ENCODE results near the gene RPGRIP1. TPM values are rescaled to one million over a fixed set of nuclear protein-coding genes. Genes with fewer than 3 reads are reported as not detected.

RPGRIP1 gene
- total RNA-seq, 1 donor from 2014 or later: 0.47 TPM

DNA sequence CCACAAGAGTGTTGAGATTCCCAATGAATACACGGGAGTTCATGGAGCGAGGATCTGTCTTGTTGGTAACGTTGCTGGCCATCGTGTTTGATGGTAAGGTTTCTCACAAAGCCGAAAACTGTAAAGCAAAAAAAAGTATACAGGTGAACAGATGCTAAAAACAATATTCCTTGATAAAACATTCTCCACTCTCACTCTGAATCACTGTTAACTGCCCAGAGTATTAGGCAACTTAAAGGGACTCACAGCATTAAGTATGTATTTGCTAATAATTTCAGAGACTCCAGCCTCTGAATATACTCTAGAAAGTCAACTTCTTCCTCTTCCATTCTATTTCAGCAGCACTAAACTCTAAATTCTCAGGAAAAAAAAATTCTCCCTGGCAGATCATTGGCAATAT, 45.8 kb upstream of the RPGRIP1 start:
- Mint-ChIP-seq H3K27me3 (ENCODE audit: insufficient read depth, low read depth) (no peaks in the 10 kb centered on the region), H3K27ac (no peak overlapping the region), H3K4me1 (no peaks in the 10 kb centered on the region), H3K36me3 (peaks cover 53% of the 10 kb centered on the region), H3K9me3 (no peaks in the 10 kb centered on the region), H3K4me3 (no peak overlapping the region)
- Histone ChIP-seq H3K27ac (peak overlapping the region; percentile 19), H3K4me1 (peaks cover 24% of the 10 kb centered on the region), H3F3A (ENCODE audit: low read depth) (peaks cover 95% of the 10 kb centered on the region), H4K20me1 (ENCODE audit: low read depth) (peaks cover 100% of the 10 kb centered on the region), H3K79me2 (ENCODE audit: low read depth) (peaks cover 100% of the 10 kb centered on the region), H3K9ac (no peak overlapping the region), H2AFZ (replicated peaks) (no peak overlapping the region), H3K27me3 (no peaks in the 10 kb centered on the region), H3K9me3 (ENCODE audit: low read depth) (no peaks in the 10 kb centered on the region), H3K4me3 (no peak overlapping the region), H3K4me2 (no peak overlapping the region), H3K36me3 (peaks cover 69% of the 10 kb centered on the region)
- no peak for TF ChIP-seq EZH2 (IDR thresholded peaks at IDR 0.05)
- TF ChIP-seq EZH2phosphoT487 (IDR thresholded peaks at IDR 0.05): no peak
- TF ChIP-seq, protein P1, sequence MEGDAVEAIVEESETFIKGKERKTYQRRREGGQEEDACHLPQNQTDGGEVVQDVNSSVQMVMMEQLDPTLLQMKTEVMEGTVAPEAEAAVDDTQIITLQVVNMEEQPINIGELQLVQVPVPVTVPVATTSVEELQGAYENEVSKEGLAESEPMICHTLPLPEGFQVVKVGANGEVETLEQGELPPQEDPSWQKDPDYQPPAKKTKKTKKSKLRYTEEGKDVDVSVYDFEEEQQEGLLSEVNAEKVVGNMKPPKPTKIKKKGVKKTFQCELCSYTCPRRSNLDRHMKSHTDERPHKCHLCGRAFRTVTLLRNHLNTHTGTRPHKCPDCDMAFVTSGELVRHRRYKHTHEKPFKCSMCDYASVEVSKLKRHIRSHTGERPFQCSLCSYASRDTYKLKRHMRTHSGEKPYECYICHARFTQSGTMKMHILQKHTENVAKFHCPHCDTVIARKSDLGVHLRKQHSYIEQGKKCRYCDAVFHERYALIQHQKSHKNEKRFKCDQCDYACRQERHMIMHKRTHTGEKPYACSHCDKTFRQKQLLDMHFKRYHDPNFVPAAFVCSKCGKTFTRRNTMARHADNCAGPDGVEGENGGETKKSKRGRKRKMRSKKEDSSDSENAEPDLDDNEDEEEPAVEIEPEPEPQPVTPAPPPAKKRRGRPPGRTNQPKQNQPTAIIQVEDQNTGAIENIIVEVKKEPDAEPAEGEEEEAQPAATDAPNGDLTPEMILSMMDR (IDR thresholded peaks at IDR 0.05): no peak
- DNase-seq (ENCODE audit: low spot score): no peak

DNA sequence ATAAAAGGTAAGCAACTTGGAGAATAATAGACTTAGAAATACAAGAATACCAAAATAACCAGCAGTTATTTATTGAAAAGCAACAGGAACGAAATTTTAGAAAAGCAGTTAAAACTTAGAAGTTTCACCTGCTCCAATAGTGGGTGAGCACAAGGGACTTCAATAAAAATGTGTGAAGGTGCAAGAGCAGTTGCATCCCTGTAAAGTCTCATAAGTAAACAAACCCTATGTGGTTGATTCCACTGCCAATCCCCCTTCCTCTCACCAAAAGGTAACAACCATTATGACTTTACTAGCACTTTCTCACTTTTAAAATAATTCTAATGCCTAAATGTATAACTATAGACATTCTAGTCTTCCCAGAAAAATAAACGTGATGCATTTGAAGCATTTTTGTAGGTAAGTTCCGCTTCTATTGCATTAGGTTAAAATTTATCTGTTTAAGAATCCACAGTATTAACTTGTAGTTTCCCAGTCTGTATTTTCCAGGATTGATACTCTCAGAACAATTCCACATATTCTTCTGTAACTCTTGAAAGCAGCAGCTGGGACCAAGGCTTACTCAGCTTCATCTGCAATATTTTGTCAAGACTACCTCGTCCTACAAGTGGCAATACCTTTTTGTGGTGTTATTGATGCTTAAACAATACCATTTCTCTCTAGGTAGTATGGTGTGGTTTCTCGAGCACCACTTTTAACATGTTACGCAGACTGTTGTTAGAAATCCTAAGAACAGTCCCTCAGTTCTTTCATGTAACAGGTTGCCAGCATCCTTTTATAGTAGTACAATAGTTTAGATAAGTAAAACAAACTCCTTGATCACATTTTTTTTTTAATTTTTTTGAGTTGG, 42.7 kb upstream of the RPGRIP1 start:
- TF ChIP-seq, protein P1 (IDR thresholded peaks at IDR 0.05): no peak
- no peak for TF ChIP-seq EZH2 (IDR thresholded peaks at IDR 0.05)
- TF ChIP-seq EZH2phosphoT487 (IDR thresholded peaks at IDR 0.05): no peak
- Mint-ChIP-seq H3K27me3 (ENCODE audit: insufficient read depth, low read depth) (no peaks in the 10 kb centered on the region), H3K9me3 (no peaks in the 10 kb centered on the region), H3K4me3 (no peak overlapping the region), H3K27ac (no peak overlapping the region), H3K4me1 (peaks cover 2% of the 10 kb centered on the region), H3K36me3 (peaks cover 28% of the 10 kb centered on the region)
- no peak overlapping the region for H2AFZ ChIP-seq (replicated peaks)
- H3K9ac ChIP-seq: no peak overlapping the region
- DNase-seq (ENCODE audit: low spot score): no peak
- H3K4me2 ChIP-seq: no peak overlapping the region
- H4K20me1 ChIP-seq (ENCODE audit: low read depth): peaks cover 100% of the 10 kb centered on the region
- no peak overlapping the region for H3K4me3 ChIP-seq
- no peaks in the 10 kb centered on the region for H3K9me3 ChIP-seq (ENCODE audit: low read depth)
- peaks cover 100% of the 10 kb centered on the region for H3K79me2 ChIP-seq (ENCODE audit: low read depth)
- peaks cover 28% of the 10 kb centered on the region for H3K4me1 ChIP-seq
- H3K27me3 ChIP-seq: no peaks in the 10 kb centered on the region
- H3F3A ChIP-seq (ENCODE audit: low read depth): peaks cover 94% of the 10 kb centered on the region
- H3K27ac ChIP-seq: peak overlapping the region; percentile 34
- H3K36me3 ChIP-seq: peaks cover 44% of the 10 kb centered on the region

DNA sequence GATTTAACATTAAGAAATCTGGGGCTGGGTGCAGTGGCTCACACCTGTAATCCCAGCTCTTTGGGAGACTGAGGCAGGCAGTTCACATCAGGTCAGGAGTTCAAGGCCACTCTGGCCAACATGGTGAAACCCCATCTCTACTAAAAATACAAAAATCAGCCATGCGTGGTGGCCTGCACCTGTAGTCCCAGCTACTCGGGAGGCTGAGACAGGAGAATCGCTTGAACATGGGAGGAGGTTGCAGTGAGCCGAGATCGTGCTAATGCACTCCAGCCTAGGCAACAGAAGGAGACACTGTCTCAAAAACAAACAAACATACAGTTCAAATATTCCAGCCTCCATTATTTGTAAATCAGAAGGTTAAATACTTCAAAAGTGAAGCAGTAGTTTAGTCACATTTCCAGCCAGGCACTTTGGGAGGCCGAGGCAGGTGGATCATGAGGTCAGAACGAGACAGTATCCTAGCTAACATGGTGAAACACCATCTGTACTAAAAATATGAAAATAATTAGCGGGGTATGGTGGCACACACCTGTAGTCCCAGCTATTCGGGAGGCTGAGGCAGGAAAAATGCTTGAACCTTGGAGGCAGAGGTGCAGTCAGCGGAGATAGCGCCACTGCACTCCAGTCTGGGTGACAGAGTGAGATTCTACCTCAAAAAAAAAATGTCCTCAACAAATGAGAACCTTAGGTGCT, 40.9 kb upstream of the RPGRIP1 start:
- H3K9me3 ChIP-seq (ENCODE audit: low read depth): no peaks in the 10 kb centered on the region
- H4K20me1 ChIP-seq (ENCODE audit: low read depth): peaks cover 100% of the 10 kb centered on the region
- peaks cover 28% of the 10 kb centered on the region for H3K36me3 ChIP-seq
- Mint-ChIP-seq H3K4me3 (no peak overlapping the region), H3K36me3 (peaks cover 26% of the 10 kb centered on the region), H3K9me3 (no peaks in the 10 kb centered on the region), H3K27me3 (ENCODE audit: insufficient read depth, low read depth) (no peaks in the 10 kb centered on the region), H3K27ac (no peak overlapping the region), H3K4me1 (peaks cover 5% of the 10 kb centered on the region)
- H2AFZ ChIP-seq (replicated peaks): no peak overlapping the region
- no peak overlapping the region for H3K9ac ChIP-seq
- peaks cover 28% of the 10 kb centered on the region for H3K4me1 ChIP-seq
- H3K79me2 ChIP-seq (ENCODE audit: low read depth): peaks cover 100% of the 10 kb centered on the region
- TF ChIP-seq EZH2 (IDR thresholded peaks at IDR 0.05) (no peak), EZH2phosphoT487 (IDR thresholded peaks at IDR 0.05) (no peak)
- TF ChIP-seq, protein P1 (IDR thresholded peaks at IDR 0.05): no peak
- no peak overlapping the region for H3K4me3 ChIP-seq
- no peak overlapping the region for H3K27ac ChIP-seq
- no peaks in the 10 kb centered on the region for H3K27me3 ChIP-seq
- H3K4me2 ChIP-seq: no peak overlapping the region
- H3F3A ChIP-seq (ENCODE audit: low read depth): peaks cover 98% of the 10 kb centered on the region
- DNase-seq (ENCODE audit: low spot score): no peak

Data from neural progenitor cell (in vitro differentiated cells).